Stimulated activated CD4-positive, alpha-beta T cell treated with anti-CD3 and anti-CD28 coated beads, Interleukin-4, amount 100 ng/mL, for 48 hours (primary cell): ENCODE data around the gene UFC1.
"Not testable (repeated sequence)": the region's sequence is repeated elsewhere in the genome, so short reads cannot be mapped to it uniquely, and the experiment has no call there.

ENCODE experiments used
- DNase-seq, 2 donors: peaks; one replicate each; pipeline ENCODE4 v3.0.0-alpha.2; 2020; ENCODE audit warnings: low read depth in 2 of 2

Gene UFC1

GRCh38 chr1:161153682-161154337 lies at the start of gene UFC1:
Gene UFC1, plus strand, starts transcription at chr1:161153978. Its CDS starts 20 bp downstream, at chr1:161153998.
- peak; percentile 61 to 68 for DNase-seq

GRCh38 chr1:161106431-161106830 lies 47.3 kb upstream of the UFC1 start:
- DNase-seq = no peak

GRCh38 chr1:161111117-161111516 lies 42.7 kb upstream of the UFC1 start:
- no peak for DNase-seq

GRCh38 chr1:161111527-161111926 lies 42.3 kb upstream of the UFC1 start:
- no peak for DNase-seq

GRCh38 chr1:161113915-161114314 lies 39.9 kb upstream of the UFC1 start:
- DNase-seq = no peak

GRCh38 chr1:161114556-161114955 lies 39.2 kb upstream of the UFC1 start:
- no peak for DNase-seq

GRCh38 chr1:161115132-161115711 lies 38.6 kb upstream of the UFC1 start:
- peak; percentile 24 to 37 for DNase-seq

- DNase-seq = not testable (repeated sequence)
Observed at GRCh38 chr1:161115961-161116360, 37.8 kb upstream of the UFC1 start.

GRCh38 chr1:161117759-161118581 lies 35.8 kb upstream of the UFC1 start, which contains the start of the genes NIT1 and PFDN2:
Gene NIT1, plus strand, starts transcription at chr1:161118105. Its CDS starts 72 bp downstream, at chr1:161118177.
Gene PFDN2, minus strand, starts transcription at chr1:161118037. Its CDS starts 11 bp downstream, at chr1:161118026.
- peak; percentile 84 to 86 for DNase-seq

- DNase-seq = peak; percentile 48 to 52
Observed at GRCh38 chr1:161119092-161119903, 34.5 kb upstream of the UFC1 start.

- DNase-seq = no peak
Observed at GRCh38 chr1:161121042-161121650, 32.6 kb upstream of the UFC1 start.

- DNase-seq = no peak
Observed at GRCh38 chr1:161121834-161122233, 31.9 kb upstream of the UFC1 start.

GRCh38 chr1:161122967-161123366 lies 30.8 kb upstream of the UFC1 start:
- DNase-seq = no peak

GRCh38 chr1:161127649-161128048 lies 26.1 kb upstream of the UFC1 start:
- no peak for DNase-seq

GRCh38 chr1:161128591-161129420 lies 25.0 kb upstream of the UFC1 start:
- DNase-seq = no peak

GRCh38 chr1:161130266-161130665 lies 23.5 kb upstream of the UFC1 start:
- DNase-seq = no peak

- DNase-seq = no peak
Observed at GRCh38 chr1:161131523-161132409, 22.0 kb upstream of the UFC1 start.

GRCh38 chr1:161132410-161133219 lies 21.2 kb upstream of the UFC1 start, which contains the start of gene DEDD:
Gene DEDD, minus strand, starts transcription at chr1:161132667. Its CDS starts 8,205 bp downstream, at chr1:161124462.
- DNase-seq = peak; percentile 76 to 89
